ENCODE data around the gene CDYL.
A peak's percentile ranks its signal among the peaks of the same experiment; 100 is the strongest.
"Not testable (repeated sequence)": the region's sequence is repeated elsewhere in the genome, so short reads cannot be mapped to it uniquely, and the experiment has no call there.

The CDYL gene

DNA sequence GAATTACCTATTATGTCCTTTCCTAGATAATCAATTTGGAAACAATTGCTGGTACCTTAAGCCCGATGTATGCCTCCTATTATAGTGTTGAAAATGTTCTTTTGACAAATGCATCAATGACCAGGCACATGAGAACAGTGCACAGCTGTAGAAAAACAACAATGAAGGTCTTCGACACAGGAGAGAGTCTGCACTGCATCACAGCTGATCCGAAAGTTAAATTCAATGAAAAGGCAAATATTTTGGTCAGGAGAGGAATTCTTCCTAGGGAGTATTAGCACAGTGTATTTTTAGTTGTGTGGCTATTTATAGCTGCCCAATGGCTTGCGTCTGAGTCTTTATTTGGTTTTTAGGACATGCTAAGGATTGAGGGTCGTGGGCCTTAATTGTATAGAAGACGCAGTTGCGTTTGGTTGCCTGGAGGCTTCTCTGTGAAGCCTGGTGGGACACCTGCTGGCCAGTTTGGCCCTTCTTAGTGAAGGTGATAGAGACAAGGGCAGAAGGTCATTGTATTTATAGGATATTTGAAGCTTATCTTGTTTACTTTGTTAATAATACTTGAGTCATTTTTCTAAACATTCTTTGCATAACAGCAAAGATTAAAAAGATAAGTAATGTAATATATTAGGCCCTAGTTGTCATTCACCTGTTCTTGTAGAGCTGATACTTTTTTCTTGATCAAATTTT lies 72.3 kb downstream of the CDYL start:
- no peak for DNase-seq

DNA sequence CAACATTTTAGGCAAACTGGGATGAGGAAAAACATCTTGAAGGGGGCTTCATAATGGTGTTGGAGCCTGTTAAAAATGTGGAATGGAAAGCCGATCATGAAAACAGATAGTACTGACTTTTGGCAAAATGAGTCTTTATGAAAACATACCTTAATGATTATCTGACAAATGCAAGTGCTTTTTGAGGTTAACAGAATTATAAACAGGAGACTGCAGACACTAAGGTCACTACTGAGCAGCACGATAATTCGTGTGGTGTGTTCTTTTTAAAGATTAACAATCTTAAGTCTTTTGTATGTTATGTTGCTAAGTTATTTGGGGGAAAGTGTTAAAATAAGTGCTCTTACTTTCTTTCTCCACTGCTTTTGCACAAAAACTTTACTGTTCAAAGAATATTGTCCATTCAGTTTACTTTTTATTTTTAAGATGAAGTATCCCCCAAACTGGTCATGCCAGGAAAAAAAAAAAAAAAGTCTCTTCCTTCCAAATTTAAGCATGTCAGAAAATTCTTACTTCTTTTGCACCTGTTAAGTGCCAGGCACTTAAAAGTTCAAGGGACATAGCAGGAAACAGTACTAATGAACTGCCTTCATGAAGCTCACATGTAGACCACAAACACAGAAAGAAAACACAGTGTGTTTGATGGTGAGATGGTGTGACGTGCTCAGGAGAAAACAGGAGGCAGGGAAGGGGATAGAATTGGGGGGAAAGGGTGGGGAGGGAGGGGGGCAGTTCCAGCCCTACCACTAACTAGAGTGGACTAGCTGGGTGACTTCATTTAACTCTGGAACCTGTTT lies 73.2 kb downstream of the CDYL start:
- no peak for DNase-seq

DNA sequence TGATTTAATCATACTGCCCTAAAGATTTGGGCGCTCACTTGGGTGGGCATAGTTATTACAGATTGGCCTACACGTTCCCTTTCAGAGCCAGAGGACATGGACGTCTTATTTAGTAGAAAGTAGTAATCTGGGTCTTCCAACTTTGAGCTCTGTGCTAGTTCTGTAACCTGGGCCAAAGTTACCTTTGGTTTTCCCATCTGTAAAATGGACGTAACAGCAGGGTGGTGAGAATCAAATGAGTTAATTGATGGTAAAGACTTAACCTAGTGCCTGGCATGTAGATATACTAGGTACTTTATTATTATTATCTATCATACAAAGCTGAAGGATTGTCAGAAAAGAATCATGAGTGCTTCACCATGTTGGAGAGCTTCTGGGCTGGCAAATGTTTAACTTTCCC lies 74.8 kb downstream of the CDYL start:
- no peak for DNase-seq

DNA sequence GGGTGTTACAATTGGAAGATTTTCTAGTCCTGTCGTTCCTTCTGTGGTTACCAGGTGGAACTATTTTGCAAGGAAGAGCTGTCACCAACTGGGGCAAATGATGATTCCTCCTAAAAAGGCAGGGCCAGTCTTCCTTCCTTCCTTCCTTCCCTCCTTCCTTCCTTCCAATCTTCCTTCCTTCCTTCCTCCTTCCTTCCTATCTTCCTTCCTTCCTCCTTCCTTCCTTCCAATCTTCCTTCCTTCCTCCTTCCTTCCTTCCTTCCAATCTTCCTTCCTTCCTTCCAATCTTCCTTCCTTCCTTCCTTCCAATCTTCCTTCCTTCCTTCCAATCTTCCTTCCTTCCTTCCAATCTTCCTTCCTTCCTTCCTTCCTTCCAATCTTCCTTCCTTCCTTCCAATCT lies 76.0 kb downstream of the CDYL start:
- not testable (repeated sequence) for DNase-seq

DNA sequence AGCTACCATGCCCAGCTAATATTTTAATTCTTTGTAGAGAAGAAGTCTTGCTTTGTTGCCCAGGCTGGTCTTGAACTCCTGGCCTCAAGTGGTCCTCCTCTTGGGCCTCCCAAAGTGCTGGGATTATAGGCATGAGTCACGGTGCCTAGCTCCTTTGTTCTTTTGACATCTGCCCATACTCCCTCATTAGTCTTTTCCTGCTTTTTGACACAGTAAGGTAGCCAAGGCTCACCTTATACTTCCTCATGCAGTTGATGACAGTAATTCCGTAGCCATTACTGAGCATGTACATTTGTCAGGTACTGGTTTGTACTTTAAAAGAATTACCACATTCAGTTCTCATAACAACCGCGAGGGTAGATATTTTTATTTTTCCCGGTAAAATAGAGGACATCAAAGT lies 76.7 kb downstream of the CDYL start:
- no peak for DNase-seq

DNA sequence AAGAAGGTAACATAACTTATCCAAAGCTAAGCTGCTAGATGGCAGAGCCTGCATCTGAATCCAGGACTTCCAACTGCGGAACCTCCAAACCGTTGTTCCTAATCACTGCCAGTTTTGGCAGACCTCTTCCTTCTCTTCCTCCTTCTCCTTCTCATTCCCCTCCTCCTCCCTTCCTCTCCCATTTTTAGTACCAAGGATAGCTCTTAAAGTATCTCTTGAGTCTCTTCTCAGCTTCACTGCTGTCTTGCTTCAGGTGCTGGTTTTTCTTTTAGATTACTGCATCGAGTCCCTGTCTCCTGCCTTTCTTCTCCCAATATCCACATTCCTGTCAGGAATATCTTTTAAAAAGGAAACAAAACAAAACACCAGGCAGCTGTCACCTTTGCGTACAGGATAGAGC lies 77.1 kb downstream of the CDYL start:
- DNase-seq = no peak

DNA sequence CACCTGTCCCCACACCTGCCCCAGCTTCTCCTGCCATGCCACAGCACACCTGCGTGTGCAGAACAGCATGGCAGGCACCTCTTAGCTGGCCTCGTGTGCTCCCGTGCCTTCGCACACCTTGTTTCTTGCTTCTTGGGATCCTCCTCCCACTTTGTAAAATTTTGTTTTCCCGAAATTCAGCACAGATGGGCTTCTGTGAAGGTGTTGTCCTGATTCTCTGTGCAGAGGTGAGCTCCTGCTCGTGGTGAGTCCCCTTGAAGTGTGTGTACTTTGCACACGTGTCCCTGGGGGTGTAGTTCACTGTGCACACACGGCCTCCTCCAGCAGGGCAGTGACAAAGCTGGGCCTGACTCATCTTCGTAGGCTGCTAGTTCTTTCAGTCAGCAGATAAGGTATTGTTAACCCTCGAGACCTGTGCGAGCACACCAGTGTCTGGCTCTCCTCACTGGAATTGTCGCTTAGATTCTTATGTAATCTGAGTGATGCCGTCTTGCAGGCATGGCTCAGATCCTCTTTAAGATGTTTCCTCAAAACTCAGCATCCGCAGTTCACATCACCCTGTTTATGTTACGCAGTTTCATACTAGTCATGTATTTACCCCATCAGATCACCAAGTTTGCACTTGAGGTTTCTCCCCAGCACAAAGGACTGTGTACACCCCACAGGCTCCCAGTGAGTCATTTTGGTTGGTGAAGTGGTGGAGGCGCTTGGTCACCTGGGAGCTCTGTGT lies 77.7 kb downstream of the CDYL start:
- DNase-seq = no peak

DNA sequence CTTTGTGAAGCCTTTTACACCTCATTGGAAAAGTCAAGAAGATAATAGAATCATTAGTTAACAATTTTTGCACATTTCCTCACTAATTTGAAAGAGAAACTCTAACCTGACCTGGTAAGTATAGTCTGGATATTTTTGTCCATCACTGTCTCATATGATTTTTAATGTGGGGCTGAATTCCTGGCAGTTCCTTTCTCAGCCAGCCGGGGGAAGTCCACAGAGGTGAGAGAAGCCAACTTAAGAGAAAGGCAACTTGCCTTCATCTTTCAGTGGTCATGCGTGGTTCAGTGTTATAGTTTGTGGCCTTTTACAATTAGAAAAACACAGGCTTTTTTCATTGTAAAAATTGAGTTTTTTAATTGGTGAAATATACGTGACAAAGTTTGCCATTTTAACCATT lies 80.6 kb downstream of the CDYL start:
- no peak for DNase-seq

DNA sequence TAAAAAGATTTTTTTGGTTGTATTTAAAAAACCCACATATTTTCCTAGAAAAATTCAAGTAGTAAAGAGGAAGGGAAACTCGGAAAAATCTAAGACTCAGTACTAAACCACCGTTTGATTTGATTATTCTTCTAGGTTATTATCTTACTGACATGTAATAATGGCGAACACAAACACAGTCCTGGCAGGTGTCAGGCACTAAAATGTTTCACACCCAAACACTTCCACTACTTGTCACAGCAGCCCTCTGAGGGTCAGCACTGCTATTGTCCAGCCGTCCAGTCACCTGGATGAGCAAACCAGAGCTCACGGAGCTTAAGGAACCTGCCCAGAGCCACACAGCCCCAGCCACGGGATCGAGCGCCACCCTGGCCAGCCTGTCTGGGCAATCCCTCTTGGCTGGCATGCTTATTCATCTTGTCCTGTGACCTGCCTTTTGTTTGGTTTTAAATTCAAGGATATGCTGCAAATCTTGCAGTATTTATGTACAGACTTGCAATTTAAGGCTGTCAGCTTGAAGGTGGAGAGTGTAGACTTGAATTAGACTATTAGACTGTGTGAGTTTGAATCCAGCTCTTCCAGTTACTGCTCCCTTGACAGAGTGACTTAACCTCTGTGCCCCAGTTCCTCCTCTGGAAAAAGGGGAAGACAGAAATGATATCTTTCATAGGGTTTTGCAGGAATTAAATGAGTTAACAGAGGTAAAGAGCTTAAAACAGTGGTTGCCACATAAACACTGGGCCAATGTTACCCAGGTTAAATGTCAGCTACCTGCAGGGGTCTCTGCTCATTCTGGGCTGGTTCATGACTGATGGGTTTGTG lies 82.2 kb downstream of the CDYL start:
- no peak for DNase-seq

DNA sequence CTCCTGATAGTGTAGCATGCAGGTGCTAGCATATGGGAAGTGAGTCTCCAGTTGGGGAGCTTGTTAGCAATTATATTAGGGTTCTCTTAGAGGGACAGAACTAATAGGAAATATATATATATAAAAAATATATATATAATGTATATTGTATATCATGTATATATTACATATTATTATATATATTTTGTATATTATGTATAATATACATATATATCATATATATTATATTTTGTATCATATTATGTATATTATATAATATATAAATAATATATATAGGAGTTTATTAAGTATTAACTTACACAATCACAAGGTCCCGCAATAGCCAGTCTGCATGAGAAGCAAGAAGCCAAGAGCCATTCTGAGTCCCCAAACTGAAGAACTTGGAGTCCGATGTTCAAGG lies 84.2 kb downstream of the CDYL start:
- DNase-seq = no peak

DNA sequence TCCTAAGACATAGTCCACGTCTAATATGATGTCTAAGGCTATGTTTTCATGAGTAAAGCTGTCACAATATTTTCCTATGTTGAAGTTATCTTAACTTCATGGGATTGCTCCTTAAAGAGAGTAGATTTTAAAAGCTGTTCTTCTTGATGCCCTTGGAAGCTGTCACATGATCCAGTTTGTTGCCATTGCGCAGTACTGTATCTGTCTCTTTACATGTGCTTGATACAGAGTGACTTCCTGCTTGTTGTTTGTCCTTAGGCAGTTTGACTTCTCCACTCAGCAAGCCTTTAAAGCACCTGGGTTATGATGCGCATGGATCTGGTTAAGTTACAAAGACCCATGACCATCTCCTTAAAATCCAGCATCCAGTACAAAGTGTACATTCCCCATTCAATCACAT lies 85.4 kb downstream of the CDYL start:
- DNase-seq = no peak

DNA sequence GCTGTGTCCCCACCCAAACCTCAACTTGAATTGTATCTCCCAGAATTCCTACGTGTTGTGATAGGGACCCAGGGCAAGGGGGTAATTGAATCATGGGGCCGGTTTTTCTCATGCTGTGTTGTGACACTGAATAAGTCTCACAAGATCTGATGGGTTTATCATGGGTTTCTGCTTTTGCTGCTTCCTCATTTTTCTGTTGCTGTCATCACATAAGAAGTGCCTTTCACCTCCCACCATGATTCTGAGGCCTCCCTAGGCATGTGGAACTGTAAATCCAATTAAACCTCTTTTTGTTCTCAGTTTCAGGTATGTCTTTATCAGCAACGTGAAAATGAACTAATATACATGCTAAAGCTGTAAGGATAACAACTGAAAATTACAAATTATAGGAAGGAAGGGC lies 88.3 kb downstream of the CDYL start:
- DNase-seq = no peak

DNA sequence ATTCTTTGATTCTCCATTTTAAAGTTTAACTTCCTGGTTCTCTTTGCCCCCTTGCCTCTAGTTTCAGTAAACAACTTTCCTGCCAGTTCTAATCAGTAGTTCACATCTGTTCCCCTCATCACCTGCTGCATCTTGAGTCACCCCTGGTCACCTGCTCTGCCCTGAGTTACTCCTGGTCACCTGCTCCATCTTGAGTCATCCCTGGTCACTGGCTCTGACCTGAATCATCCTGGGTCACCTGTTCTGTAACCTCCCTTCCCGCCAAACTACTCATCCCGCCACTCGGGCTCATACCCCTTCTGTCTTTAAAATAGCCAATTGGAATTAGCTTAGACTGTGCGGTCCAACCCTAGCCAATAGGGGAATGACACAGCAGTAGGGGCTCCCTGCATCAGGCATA lies 88.8 kb downstream of the CDYL start:
- not testable (repeated sequence) for DNase-seq

DNA sequence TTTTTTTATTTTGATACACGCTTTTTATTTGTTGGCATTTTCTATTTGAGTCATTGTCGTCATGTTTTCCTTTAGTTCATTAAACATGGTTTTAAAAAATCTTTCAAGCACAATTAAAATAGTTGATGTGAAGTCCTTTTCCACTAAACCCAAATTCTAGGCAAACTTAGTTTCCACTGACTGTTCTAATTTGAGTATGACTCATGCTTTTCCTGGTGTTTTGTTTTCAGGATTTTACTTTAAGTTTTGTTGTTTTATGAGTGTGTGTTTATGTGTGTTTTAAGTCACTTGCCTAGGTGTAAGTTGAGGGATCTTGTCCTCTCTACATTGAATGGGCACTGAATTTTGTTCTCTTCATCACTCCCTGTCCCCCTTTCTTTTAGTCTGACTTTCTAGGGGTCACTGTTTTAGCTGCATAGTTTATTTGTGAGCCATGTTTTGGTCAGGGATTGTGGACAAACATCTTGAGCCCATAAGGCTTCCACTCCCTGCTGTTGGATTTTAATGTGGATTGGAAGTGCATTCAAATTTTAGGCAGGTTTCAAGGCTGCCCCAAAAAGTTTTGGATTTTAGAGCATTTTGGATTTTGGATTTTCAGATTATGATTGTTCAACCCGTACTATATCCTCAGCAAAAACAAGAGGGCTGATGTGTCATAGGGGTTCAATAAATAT lies 94.8 kb downstream of the CDYL start:
- DNase-seq = no peak

DNA sequence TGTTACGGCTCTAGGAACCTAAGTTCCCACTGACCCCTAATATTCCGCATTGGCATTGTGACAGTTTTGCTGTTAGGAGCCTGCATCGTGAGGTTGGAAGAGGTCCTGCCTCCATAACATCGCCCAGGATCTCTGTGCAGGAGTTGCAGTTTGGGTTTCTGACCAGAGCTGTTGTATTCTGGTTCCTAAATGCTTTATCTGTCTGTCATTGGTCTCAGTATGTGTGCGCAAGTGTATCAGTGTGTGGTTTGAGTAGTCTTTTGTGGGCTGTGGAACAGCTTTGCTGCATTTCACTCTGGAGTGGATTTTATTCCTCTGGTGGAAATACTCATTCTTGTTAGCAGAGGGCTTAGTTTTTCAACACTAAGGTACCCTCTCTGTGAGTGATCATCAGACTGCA lies 95.6 kb downstream of the CDYL start:
- DNase-seq = no peak

DNA sequence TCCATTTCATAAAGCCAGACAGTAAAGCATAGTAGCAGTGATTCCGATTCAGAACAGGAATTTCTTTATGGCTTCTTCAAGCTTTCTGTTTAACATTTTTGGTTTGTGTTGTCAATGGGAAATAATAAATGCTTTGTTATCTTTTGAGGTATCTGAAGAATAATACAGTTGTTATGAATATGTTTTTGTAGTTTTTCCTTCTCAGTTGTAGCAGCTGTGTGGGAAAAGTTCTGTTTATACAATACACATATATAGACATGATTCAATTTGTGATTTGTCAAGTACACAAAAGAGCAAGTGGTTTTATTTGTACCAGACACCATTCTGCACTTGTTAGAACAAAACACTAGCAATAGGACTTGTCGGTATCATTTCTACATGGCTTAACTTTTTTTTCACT lies 96.6 kb downstream of the CDYL start:
- DNase-seq = no peak

DNA sequence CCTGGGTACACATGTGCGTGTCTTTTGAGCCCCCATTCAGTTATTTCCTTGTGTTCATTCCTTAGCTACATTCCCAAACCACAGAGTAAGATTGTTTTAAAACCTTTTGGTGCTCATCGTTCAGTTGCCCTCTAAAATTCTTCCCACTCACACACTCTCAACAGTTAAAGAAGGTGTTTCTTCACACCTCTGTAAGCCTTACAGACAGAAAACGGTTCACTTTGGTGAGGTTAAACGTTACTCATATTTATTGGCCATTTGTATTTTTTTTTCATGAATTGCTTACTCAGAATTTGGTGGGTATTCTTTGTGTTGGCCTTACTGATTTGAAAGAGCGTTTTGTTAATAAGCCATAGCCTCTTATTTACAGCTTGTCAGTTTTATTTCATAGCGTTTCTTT lies 97.7 kb downstream of the CDYL start:
- DNase-seq = no peak

DNA sequence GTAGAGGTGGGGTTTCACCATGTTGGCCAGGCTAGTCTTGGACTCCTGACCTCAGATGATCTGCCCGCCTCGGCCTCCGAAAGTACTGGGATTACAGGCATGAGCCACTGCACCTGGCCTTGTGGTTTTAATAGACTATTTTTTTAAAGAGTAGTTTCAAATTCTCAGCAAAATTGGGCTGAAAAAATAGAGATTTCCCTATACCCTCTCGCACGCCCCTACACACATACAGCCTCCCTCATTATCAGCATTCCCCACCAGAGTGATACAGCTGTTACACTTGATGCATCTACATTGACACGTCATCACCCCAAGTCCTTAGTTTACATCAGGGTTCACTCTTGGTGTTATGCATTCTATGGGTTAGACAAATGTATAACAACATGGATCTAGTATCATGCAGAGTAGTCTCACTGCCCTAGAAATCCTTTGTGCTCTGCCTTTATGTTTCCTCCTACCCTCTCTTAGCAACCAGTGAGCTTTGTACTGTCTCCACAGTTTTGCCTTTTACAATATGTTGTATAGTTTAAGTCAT lies 103.6 kb downstream of the CDYL start:
- no peak for DNase-seq

DNA sequence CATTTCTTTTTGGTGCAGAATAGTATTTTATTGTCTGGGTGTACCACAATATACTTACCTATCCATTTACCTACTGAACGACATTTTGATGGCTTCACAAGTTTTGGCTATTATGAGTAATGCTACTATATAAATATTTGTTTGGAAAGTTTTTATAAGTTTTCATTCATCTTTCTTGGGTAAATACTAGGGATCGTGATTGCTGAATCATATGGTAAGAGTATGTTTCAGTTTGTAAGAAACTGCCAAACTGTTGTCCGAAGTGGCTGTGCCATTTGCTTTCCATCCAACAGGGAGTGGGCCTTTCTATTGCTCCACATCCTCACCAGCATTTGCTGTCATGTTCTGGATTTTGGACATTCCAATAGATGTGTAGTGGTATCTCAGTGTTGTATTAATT lies 104.2 kb downstream of the CDYL start:
- no peak for DNase-seq

DNA sequence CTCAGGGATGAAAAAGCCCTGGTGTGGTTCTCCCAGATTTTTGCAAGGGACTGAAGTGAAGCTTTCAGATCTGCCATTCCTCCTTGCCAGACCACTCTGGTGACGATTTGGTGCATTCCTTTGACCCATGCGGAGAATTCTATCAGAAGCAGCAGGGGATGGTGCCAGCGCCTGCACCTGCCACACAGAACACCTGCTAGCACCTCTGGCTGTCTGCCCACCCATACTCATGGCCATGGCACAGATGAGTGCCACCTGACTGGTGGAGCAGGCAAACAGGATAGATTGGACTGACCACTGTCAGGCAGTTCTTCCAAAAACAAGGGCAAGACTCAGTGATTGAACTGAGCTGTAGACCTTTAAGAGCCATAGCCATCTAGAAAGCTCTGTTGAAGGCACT lies 107.1 kb downstream of the CDYL start:
- DNase-seq = peak; percentile 80

DNA sequence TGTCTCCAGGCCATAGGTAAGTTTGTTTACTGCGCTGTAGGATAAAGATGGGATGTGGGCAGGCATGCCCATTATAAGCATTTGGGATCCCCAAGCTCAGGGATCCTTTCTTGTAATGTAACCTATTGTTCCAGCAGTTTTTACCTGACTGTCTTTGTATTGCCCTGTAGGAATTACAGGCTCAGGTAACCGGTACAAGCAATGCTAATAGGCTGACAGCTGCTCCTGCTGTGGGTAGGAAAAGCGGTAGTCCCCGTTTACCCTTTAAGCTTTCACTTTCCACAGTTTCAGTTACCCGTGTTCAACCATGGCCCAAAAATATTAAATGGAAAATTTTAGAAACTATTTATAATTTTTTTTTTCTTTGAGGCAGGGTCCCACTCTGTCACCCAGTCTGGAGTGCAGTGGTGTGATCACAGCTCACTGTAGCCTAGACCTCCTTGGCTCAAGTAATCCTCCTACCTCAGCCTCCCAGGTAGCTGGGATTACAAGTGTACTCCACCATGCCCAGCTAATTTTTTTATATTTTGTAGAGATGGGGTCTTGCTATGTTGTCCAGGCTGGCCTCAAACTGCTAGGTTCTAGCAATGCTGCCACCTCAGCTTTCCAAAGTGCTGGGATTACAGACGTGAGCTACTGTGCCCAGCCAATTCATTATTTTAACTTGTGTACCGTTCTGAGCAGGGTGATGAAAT lies 108.6 kb downstream of the CDYL start:
- DNase-seq = no peak

Measured in NCI-H1105 (cell line).